ENCODE data around the gene SLC35B1. TPM values are rescaled to one million over a fixed set of nuclear protein-coding genes. Genes with fewer than 3 reads are reported as not detected.

The SLC35B1 gene
- total RNA-seq, 3 donors from 2014 or later, result 31.7 to 60.3 (median 41.5) TPM

DNA sequence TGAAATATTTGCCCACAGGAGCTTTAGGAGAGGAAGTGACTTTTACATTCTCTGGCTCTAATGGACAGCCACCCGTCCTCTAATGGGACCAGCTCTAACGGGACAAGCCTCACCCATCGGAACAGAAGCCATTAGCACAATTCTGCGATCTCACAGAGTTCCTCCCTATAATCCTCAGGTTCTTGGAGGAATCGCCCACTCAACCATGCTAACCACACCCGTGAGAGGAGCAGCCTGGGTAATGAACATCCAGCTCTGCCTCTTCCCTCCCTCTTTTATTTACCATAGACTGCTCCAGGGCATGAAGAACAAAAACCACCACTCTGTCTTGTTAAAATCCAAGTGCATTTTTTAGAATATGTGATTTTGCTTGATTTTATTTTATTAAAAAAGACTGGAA lies 6.8 kb downstream of the SLC35B1 start:
- intact Hi-C loops (cut with DNase I, micrococcal nuclease), result loop anchor here in 1 of 2 donors (10.0 kb wide), 2 partner anchors 74 to 154 kb away; no protein-coding TSS in a partner anchor
- Histone ChIP-seq H3K9me3 (no peaks in the 10 kb centered on the region), H3K4me3 (no peak overlapping the region), H3K36me3 (ENCODE audit: low read depth) (peaks cover 14% of the 10 kb centered on the region), H3K4me1 (ENCODE audit: low read depth) (peaks cover 4% of the 10 kb centered on the region)
- TF ChIP-seq, protein P1, sequence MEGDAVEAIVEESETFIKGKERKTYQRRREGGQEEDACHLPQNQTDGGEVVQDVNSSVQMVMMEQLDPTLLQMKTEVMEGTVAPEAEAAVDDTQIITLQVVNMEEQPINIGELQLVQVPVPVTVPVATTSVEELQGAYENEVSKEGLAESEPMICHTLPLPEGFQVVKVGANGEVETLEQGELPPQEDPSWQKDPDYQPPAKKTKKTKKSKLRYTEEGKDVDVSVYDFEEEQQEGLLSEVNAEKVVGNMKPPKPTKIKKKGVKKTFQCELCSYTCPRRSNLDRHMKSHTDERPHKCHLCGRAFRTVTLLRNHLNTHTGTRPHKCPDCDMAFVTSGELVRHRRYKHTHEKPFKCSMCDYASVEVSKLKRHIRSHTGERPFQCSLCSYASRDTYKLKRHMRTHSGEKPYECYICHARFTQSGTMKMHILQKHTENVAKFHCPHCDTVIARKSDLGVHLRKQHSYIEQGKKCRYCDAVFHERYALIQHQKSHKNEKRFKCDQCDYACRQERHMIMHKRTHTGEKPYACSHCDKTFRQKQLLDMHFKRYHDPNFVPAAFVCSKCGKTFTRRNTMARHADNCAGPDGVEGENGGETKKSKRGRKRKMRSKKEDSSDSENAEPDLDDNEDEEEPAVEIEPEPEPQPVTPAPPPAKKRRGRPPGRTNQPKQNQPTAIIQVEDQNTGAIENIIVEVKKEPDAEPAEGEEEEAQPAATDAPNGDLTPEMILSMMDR (IDR thresholded peaks at IDR 0.05), result no peak
- ATAC-seq, result no peak
- no peak for DNase-seq

DNA sequence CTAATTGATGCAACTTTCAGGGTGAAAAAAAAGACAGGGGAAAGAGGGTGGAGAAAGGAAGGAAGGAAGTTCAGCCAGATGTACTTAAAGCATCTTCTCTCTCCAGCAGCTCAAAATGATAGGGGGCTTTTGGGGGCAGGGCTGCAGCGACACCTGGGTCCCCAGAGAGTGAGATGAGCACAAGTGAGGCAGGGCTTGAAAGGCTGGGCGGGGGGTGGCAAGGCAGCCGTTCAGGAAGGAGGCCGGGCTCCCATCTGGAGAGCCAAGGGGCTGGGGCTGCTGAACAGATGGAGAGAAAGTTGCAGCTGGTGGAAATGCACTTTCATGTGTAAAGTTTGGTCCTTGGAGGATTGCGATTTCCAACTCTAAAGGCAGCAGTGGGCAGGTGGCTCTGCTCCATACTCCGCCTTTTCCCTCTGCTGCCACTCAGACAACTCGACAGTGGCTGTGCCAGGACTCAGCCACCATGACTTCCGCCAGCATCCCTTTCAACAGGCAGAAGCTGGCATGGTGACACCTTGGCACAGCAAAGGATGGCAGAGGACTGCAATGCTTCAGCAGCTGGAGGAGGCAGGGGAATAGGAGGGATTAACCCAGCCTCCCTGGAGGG lies 7.7 kb downstream of the SLC35B1 start:
- TF ChIP-seq, protein P1 (IDR thresholded peaks at IDR 0.05), result no peak
- no peaks in the 10 kb centered on the region for H3K9me3 ChIP-seq
- H3K4me3 ChIP-seq, result no peak overlapping the region
- H3K36me3 ChIP-seq (ENCODE audit: low read depth), result peaks cover 14% of the 10 kb centered on the region
- H3K4me1 ChIP-seq (ENCODE audit: low read depth), result no peaks in the 10 kb centered on the region
- DNase-seq (no peak), ATAC-seq (no peak)
- intact Hi-C loops (cut with DNase I, micrococcal nuclease), result loop anchor here in 1 of 2 donors (10.0 kb wide), 2 partner anchors 75 to 155 kb away; no protein-coding TSS in a partner anchor

DNA sequence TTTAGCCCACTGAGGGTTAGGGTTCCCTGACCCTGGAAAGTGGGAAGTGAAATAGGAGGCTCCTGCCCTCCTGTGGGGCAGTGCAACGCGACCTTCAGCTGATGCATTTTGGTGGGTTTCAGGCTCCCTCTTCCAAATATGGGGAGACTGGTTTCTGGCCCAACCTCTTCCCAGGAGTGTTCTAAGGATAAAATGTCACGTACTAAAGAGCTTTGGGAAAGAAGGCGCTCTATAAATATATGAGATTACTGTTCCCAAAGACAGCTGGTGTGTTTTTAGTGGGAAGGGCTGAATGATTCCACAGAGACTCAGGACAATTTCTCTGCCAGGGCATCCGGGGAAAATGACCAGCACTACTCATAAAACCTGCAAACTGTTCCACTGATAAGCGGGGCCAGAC lies 9.8 kb downstream of the SLC35B1 start:
- Histone ChIP-seq H3K4me3 (no peak overlapping the region), H3K9me3 (no peaks in the 10 kb centered on the region), H3K4me1 (ENCODE audit: low read depth) (no peaks in the 10 kb centered on the region), H3K36me3 (ENCODE audit: low read depth) (peaks cover 14% of the 10 kb centered on the region)
- no peak for DNase-seq
- intact Hi-C loops (cut with DNase I, micrococcal nuclease), result no loop called here
- TF ChIP-seq, protein P1 (IDR thresholded peaks at IDR 0.05), result no peak
- ATAC-seq, result no peak

DNA sequence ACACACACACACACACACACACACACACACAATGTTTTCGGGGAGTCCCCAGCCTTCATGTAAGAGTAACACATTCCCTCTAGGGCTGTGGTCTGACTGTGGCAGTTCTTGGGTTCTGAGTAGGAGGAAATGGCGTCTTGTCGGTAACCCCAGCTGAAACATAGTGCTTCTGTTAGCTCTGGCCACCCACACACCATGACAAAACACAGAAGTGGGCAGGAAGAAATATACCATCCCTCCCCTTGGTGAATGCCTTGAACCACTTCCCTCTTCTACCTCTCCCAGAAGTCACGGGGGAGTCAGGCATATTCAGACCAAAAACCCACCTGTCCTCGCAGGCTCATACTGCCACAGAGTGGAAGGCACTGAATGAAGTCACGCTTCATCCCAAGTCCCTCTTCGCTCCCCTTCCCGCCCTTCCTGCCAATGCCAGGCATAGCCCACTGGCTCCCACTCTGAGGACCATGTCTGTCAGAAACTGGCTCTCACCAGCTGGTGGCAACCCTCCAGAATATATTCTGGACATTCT lies 11.5 kb downstream of the SLC35B1 start:
- intact Hi-C loops (cut with DNase I, micrococcal nuclease), result no loop called here
- Histone ChIP-seq H3K9me3 (no peaks in the 10 kb centered on the region), H3K36me3 (ENCODE audit: low read depth) (peaks cover 2% of the 10 kb centered on the region), H3K4me1 (ENCODE audit: low read depth) (no peaks in the 10 kb centered on the region), H3K4me3 (no peak overlapping the region)
- ATAC-seq (peak; percentile 67), DNase-seq (peak in 1 of 3 donors; percentile 30)
- TF ChIP-seq, protein P1 (IDR thresholded peaks at IDR 0.05), result no peak

DNA sequence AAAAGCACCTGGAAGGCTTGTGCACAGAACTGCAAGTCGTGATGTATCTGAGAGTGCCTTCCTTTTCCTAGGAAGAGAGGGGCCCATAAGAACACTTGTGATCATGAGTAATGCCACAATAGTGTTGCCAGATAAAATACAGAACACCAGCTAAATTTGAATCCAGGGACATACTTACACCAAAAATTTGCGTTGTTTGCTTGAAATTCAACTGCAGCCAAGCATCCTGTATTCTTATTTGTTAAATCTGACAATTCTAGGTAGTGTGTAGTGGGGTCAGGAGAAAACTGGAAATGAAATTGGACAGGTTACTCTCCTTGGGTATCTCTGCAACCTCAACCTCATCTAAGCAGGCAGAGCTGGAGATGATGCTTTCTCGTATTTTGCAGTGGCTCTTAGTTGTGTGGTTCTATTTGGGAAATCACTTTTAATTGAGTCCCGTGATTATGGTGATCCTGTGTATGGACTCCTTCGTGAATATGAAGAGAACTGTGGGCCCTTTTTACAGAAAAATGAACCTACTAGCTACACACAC lies 12.0 kb downstream of the SLC35B1 start:
- DNase-seq (no peak), ATAC-seq (no peak)
- H3K4me3 ChIP-seq, result no peak overlapping the region
- no peaks in the 10 kb centered on the region for H3K36me3 ChIP-seq (ENCODE audit: low read depth)
- no peaks in the 10 kb centered on the region for H3K4me1 ChIP-seq (ENCODE audit: low read depth)
- intact Hi-C loops (cut with DNase I, micrococcal nuclease), result loop anchor here (2.0 kb wide), 2 partner anchors 125 to 127 kb away; no protein-coding TSS in a partner anchor
- TF ChIP-seq, protein P1 (IDR thresholded peaks at IDR 0.05), result no peak
- no peaks in the 10 kb centered on the region for H3K9me3 ChIP-seq

Data from mucosa of descending colon (tissue), 3 donors.